GM18867 (cell line): ENCODE measurements around the gene OR52E1.
"Not testable (repeated sequence)": the region's sequence is repeated elsewhere in the genome, so short reads cannot be mapped to it uniquely, and the experiment has no call there.

ENCODE experiments used
- ATAC-seq: cut with Tn5 transposase; IDR thresholded peaks from one replicate; pipeline ENCODE4 v1.9.1; 2021; ENCODE audit warnings: mild to moderate bottlenecking, moderate library complexity; ENCODE audit not compliant: unreplicated experiment

OR52E1 gene

GRCh38 chr11:5069272-5069671 lies at the start of gene OR52E1:
TSS of gene OR52E1 (plus strand) at chr11:5069572.
- ATAC-seq, result no peak

DNA sequence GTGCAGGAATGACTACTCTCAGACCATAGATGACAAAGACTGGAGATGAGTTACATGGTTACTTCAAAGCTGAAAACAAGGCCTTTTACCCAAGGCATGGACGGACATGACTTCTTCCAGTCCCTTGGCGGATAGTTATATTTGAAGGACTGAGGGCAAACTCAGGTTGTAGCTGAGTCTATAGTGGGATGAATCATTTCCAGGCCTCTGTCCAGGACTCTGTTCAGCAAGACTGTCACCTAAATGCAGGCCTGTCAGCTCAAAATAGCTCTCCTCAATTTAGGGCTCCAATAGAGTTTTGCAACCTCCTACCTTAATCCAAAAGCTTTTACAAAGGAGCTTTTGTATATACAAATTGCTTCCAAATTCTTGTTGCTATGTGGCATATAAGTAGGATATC lies 47.4 kb upstream of the OR52E1 start:
- no peak for ATAC-seq

DNA sequence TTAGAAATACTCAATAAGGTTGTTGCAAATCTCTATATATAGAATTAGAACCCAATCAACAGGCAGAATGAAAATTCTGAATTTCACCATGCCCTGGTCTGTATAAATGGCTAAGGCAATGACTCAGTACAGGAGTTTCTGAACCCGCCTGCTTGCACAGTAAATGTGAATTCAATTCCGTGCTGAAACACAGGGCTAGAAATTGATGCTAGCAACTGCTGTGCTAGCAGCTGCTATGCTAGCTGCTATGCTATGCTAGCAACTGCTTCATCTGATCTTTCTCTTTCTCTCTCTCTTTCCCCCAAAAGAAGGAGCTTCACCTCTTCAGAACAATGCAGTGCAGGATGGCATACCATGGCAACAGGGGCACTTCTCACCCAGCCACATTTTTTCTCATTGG lies 32.7 kb upstream of the OR52E1 start:
- ATAC-seq, result no peak

GRCh38 chr11:5037926-5038325 lies 31.4 kb upstream of the OR52E1 start:
- no peak for ATAC-seq

DNA sequence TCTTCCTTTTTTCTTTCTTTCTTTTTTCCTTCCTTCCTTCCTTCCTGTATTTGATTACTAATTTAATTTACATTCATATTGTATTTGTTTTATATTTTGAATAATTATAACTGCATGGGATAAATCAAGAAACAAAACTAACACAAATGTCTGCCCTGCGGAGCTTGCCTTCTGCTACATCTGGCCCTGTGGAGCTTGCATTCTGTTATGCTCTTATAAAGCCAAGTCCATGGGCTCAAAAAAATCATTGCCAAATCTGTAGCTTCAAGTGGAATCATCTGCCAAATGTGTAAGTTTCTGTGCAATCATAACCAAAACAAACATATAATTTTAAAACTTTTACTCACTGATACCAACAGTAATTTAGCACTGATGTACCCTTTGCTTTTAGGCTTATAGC lies 31.0 kb upstream of the OR52E1 start:
- ATAC-seq, result no peak

GRCh38 chr11:5040876-5041275 lies 28.5 kb upstream of the OR52E1 start:
- ATAC-seq, result no peak

GRCh38 chr11:5042091-5042490 lies 27.3 kb upstream of the OR52E1 start:
- no peak for ATAC-seq

GRCh38 chr11:5043380-5043779 lies 26.0 kb upstream of the OR52E1 start:
- no peak for ATAC-seq

GRCh38 chr11:5046226-5046625 lies 23.1 kb upstream of the OR52E1 start, which contains the start of gene OR52J3:
TSS of gene OR52J3 (plus strand) at chr11:5046526. CDS start at chr11:5046526, 0 bp downstream.
- no peak for ATAC-seq

- ATAC-seq, result no peak
Measured at GRCh38 chr11:5046754-5047330, 22.5 kb upstream of the OR52E1 start.

DNA sequence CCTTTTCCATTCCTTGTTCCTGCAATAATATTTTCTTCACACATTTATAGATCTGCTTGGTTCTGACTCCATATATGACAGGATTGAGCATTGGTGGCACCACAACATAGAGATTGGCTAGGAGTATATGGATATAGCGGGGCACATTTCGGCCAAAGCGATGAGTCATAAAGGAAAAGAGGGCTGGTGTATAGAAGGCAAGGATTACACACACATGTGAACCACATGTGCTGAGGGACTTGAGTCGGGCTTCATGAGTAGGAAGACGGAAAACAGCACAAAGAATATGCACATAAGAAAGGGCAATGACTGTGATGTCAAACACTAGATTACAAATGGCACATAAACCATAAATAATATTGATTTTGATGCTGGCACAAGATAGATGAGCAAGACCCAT lies 10.7 kb upstream of the OR52E1 start:
- ATAC-seq, result not testable (repeated sequence)

- ATAC-seq, result no peak
Measured at GRCh38 chr11:5059391-5059790, 10.0 kb upstream of the OR52E1 start, which contains the start of gene OR52E2. TSS of gene OR52E2 (minus strand) at chr11:5059627. CDS start at chr11:5059627, 0 bp downstream.

DNA sequence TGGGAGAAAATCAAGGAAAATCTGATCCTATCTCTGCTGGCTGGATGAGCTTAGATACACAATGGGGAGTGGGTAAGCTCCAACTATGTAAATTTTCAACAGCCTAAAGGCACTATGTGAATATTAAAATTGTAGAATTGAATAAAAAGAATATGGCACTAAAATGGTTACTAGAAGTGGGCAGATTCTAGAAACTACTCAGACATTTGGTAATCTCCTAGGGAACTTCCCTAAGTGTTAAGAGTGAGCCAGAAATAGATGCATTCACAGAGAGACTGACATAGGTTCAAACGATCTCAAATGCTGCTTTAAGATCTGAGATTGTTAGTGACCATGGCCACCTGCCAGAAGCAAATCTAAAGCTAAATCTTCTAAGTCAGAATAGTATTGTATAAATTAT lies 4.3 kb upstream of the OR52E1 start:
- no peak for ATAC-seq

DNA sequence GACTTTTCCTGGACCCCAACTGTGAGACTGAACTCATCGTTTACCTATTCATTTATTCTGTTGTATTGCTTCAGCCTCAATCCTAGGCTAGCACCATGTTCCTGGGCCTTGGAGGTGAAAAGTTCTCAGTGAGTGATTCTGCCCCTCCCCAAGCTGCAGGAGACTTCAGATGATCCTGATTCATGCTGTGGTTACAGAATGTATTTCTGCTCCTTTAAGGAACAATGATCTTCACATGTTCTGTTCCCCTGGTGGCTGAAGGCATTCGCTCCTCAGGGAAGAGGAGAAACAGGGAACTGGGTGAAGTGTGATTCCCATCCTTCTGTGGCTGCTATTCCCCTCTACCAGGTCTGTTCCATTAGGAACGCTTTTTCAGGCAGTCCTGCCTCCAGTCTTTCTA lies 2.4 kb downstream of the OR52E1 start:
- no peak for ATAC-seq

- ATAC-seq, result no peak
Measured at GRCh38 chr11:5081405-5081804, 12.0 kb downstream of the OR52E1 start.

DNA sequence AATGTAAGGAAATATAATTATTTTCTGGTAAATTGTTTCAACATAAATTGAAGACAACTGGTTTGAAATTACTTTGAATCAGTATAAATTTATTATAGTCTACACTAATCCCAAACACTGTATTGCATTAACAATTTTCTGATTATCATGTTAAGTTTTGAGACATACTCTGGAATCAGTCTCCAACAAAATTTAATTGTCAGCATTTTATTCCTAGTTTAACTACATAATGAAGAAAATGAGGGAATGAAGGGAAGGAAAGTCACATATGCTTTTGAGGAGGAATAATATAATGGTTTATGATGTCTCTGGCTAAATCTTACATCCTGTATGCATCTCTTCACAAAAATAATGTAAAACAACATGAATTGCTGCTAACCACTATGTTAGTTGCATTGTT lies 14.2 kb downstream of the OR52E1 start:
- ATAC-seq, result no peak

GRCh38 chr11:5088556-5088955 lies 19.2 kb downstream of the OR52E1 start:
- ATAC-seq, result no peak

DNA sequence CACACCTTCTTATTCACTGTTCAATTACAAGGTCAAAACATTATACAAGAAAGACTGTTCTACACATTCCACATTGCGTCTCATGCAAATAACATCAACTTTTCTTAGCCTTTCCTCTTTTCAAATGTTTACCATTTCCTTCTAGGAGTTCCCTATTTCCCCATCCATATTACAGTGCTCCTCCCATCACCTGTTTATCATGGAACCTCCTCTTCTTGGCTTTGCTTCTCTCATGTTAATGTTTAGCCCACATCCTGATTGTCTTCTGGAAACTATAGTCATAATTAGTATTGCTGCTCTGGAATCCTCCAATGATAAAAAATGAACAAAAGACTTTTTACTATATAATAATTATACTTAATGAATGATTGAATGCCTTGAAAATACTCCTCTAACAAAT lies 21.3 kb downstream of the OR52E1 start:
- no peak for ATAC-seq

DNA sequence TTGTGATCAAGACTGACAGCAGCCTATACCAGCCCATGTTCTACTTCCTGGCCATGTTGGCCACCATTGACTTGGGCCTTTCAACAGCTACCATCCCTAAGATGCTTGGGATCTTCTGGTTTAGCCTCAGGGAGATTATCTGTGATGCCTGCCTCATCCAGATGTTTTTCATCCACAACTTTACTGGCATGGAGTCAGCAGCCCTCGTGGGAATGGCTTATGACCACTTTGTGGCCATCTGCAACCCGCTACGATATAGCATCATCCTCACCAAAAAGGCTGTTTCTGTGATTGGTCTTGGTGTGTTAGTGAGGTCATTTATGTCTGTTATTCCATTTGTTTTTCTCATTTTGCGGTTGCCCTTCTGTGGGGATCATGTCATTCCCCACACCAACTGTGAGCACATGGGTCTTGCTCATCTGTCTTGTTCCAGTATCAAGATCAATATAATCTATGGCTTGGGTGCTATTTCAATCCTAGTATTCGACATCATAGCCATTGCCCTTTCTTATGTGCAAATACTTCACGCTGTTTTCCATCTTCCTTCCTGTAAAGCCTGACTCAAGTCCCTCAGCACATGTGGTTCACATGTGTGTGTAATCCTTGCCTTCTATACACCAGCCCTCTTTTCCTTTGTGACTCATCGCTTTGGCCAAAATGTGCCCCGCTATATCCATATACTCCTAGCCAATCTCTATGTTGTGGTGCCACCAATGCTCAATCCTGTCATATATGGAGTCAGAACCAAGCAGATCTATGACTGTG lies 23.6 kb downstream of the OR52E1 start:
- no peak for ATAC-seq

DNA sequence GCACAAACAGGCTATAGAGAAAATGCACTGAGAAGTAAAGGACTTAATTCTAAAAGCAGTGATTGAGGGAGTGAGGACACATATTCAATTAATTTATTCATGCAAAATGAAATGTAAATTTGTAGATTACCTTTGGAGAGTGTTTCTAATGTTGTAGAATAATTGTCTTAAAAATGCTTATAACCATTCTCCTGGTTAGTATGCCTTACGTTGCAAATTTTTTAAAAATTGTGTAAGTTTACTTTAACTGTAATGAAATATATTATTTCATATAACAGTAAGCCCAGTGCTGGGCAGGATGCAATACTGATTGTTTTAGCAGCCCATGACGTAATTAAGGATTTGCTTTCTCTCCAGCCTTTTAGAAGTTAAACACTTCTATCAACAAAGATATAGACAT lies 26.6 kb downstream of the OR52E1 start:
- no peak for ATAC-seq

DNA sequence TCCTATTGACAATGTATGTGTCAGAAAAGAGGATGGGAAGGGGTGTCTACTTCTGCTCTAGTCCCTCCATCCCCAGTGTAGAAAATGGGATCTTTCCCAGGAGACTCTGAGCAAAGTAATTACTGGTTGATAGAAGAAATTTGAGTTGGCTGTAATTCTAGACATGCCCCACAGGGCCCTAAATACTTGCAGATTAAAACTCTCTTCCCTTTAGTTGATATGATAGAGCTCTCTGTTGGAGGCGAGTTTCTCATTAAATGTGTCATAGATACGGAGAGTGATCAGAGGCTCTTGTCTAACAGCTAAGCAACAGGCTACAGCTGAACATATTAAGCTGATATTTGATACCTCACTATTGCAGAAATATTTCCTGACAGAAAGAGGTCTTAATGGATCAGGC lies 32.9 kb downstream of the OR52E1 start:
- no peak for ATAC-seq

DNA sequence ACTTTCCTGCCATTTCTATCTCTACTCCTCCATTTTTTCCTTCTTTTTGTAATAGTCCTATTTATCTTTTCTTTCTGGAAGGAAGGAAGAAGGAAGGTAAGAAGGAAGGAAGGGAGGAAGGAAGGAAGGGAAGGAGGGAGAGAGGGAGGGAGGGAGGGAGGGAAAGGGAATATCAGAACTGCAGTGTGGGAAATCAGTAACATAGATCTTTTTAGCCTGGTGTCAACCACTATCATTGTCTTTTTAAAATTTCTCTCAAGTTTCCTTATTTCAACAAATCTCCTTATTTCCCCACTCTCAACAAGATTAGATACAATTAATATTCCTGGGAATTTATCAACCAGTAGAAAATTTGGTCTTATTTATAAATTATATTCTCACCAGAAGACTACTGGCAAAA lies 33.7 kb downstream of the OR52E1 start:
- no peak for ATAC-seq

DNA sequence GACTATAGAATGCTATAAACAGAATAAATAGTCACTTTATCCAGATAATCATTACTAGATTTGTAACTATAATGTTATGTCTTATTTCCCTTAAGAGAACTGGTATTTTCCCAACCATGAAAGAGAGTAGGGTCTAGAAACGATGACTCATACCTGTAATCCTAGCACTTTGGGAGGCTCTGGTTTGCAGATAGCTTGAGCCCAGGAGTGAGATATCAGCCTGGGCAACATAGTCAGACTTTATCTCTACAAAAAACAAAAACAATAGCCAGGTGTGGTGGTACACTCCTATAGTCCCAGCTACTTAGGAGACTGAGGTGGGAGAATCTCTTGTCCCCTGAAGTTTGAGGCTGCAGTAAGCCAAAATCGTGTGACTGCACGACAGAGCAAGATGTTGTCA lies 37.9 kb downstream of the OR52E1 start:
- ATAC-seq, result no peak
